Measurements from ENCODE around the gene ALX4.

GRCh38 chr11:44255406-44256071 lies 54.4 kb downstream of the ALX4 start:
- no peak for TF ChIP-seq ZNF704 (tag by site-specific recombination; IDR thresholded peaks at IDR 0.05)
- no peak for TF ChIP-seq ZSCAN18 (tag by site-specific recombination; IDR thresholded peaks at IDR 0.05)
- TF ChIP-seq ZBTB7A (tag by site-specific recombination; IDR thresholded peaks at IDR 0.05; ENCODE audit: low read depth), result no peak
- no peak for TF ChIP-seq ZNF140 (tag by site-specific recombination; IDR thresholded peaks at IDR 0.05)
- TF ChIP-seq ZNF274 (IDR thresholded peaks at IDR 0.05; ENCODE audit: low read length), result no peak
- TF ChIP-seq ZNF274 (tag by site-specific recombination; IDR thresholded peaks at IDR 0.05; ENCODE audit: borderline replicate concordance), result no peak
- no peak for TF ChIP-seq PRDM4 (tag by site-specific recombination; IDR thresholded peaks at IDR 0.05)
- TF ChIP-seq CTCF (tag by site-specific recombination; IDR thresholded peaks at IDR 0.05), result no peak
- no peak for TF ChIP-seq ZBTB11 (tag by site-specific recombination; conservative IDR thresholded peaks at IDR 0.05; ENCODE audit: low read depth)
- TF ChIP-seq YY1 (tag by site-specific recombination; IDR thresholded peaks at IDR 0.05), result no peak
- no peak for TF ChIP-seq IKZF3 (tag by site-specific recombination; IDR thresholded peaks at IDR 0.05)
- no peak for TF ChIP-seq TCF7L2 (IDR thresholded peaks at IDR 0.05; ENCODE audit: borderline replicate concordance, low read depth, low read length)
- TF ChIP-seq ZNF146 (tag by site-specific recombination; IDR thresholded peaks at IDR 0.05), result no peak
